Transverse colon (tissue), 4 donors: Measurements from ENCODE around the gene ZNF326. TPM values are rescaled to one million over a fixed set of nuclear protein-coding genes. Genes with fewer than 3 reads are reported as not detected.

Experiments used
- DNase-seq: peaks from one replicate; pipeline ENCODE4 v3.0.0-alpha.2; 2019
- H3K27ac ChIP-seq, 4 donors: fragments of 200-600 bp; sonication (generic); 2 replicates each; pipeline ENCODE4 v1.5.1; 2016 to 2018; ENCODE audit warnings: inconsistent platforms in 4 of 4
- H3K27me3 ChIP-seq: fragments of 200-600 bp; sonication (generic); 2 replicates; pipeline ENCODE4 v1.5.1; 2017; ENCODE audit warnings: inconsistent platforms
- H3K36me3 ChIP-seq, 4 donors: fragments of 200-600 bp; sonication (generic); 2 replicates each; pipeline ENCODE4 v1.5.1; 2017 to 2019; ENCODE audit warnings: inconsistent platforms in 4 of 4
- H3K4me1 ChIP-seq, 4 donors: fragments of 200-600 bp; sonication (generic); 2 replicates each; pipeline ENCODE4 v1.5.1; 2017 to 2020; ENCODE audit warnings: inconsistent platforms in 4 of 4
- H3K4me3 ChIP-seq, 4 donors: fragments of 200-600 bp; sonication (generic); 1 replicate in 1 of 4; 2 replicates in 3 of 4; pipeline versions ENCODE4 v1.5.1 to v1.6.1; 2017 to 2019; ENCODE audit warnings: inconsistent platforms in 4 of 4
- H3K9me3 ChIP-seq, 2 donors: fragments of 200-600 bp; sonication (generic); 2 replicates each; pipeline ENCODE4 v1.5.1; 2017 to 2019; ENCODE audit warnings: inconsistent platforms in 2 of 2
- CTCF ChIP-seq, 5 experiments: fragments of 200-600 bp in 3 of 5; fragments of 450-650 bp in 2 of 5; sonication (generic) in 3 of 5; IDR thresholded peaks; 1 replicate in 2 of 5; 2 replicates in 3 of 5; pipeline ENCODE4 v1.5.1; 2016 to 2017; ENCODE audit warnings: antibody characterized with exemption in 5 of 5, inconsistent platforms in 3 of 5, mild to moderate bottlenecking in 2 of 5, moderate library complexity in 1 of 5
- EP300 ChIP-seq: sonication (generic); formaldehyde crosslinking; IDR thresholded peaks from one replicate; pipeline ENCODE4 v1.6.1; 2017; ENCODE audit warnings: antibody characterized with exemption, low read depth
- POLR2A ChIP-seq: fragments of 450-650 bp; IDR thresholded peaks from one replicate; pipeline ENCODE4 v1.6.1; 2016; ENCODE audit warnings: antibody characterized with exemption, mild to moderate bottlenecking, moderate library complexity
- POLR2AphosphoS5 ChIP-seq, 3 donors: sonication (generic); formaldehyde crosslinking; IDR thresholded peaks; one replicate each; pipeline ENCODE4 v1.6.1; 2016; ENCODE audit warnings: antibody characterized with exemption in 3 of 3
- WGBS, 2 donors: methylation state at CpG; one replicate each; pipeline ENCODE4 v1.1.5; 2018; ENCODE audit warnings: low coverage in 1 of 2; 5-methylcytosine and 5-hydroxymethylcytosine counted together
- in situ Hi-C, 4 donors: fragments of 200-750 bp; cut with MboI; loops; one replicate each; pipeline versions ENCODE4 v1.15.0 to v1.15.1; 2017; ENCODE audit warnings: low sequenced_read_pairs in 3 of 4, low pct_ligation_motif_present in 1 of 4, low pct_unique_long_range_greater_than_20kb in 1 of 4
- intact Hi-C: fragments of 100-400 bp; cut with DNase I; formaldehyde crosslinking; loops from one replicate; pipeline ENCODE4 v1.15.1; 2023; ENCODE audit warnings: low total_unique reads
- total RNA-seq, 4 donors: library from RNA; depleted of rRNA; stranded (reverse); fragments of >200 nt; gene quantifications; one replicate each; pipeline ENCODE4 v1.1.0, GENCODE V29; 2016

Gene ZNF326
- total RNA-seq, 4 donors from 2014 or later: 32.4 to 59.1 (median 39.9) TPM

GRCh38 chr1:90068611-90069280, 73.8 kb downstream of the ZNF326 start:
- intact Hi-C loops: no loop called here
- no peaks in the 10 kb centered on the region for H3K9me3 ChIP-seq
- TF ChIP-seq POLR2A (no peak), CTCF (IDR thresholded peaks at IDR 0.05) (no peak), EP300 (no peak), POLR2AphosphoS5 (IDR thresholded peaks at IDR 0.05) (no peak)

DNA sequence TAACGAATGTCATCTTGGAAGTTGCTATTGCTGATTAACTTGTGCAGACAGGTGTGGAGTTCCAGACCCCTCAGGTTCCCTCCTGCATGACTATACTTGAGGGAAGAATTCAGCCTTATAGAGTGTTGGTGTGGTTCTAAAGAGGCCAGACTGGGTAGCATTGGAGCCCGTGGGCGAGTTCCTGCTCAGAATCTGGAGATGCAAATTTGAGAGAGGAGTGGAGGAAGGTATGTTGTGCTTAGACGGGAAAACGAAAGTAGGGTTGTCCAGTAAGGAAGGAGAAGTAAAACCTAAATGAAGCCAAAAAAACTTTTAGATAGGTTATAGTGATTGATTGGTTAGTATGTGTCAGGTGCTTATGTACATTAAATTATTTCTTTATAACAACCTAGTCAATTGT, 79.2 kb downstream of the ZNF326 start:
- H3K27ac ChIP-seq: no peak overlapping the region
- H3K9me3 ChIP-seq: no peaks in the 10 kb centered on the region
- in situ Hi-C loops: no loop called here
- TF ChIP-seq EP300 (no peak), POLR2AphosphoS5 (IDR thresholded peaks at IDR 0.05) (no peak), POLR2A (no peak), CTCF (IDR thresholded peaks at IDR 0.05) (no peak)
- H3K4me1 ChIP-seq: no peaks in the 10 kb centered on the region
- H3K36me3 ChIP-seq: no peaks in the 10 kb centered on the region
- H3K27me3 ChIP-seq: no peaks in the 10 kb centered on the region
- WGBS, 2 donors: 73% methylated on average over 5 of the region's 5 CpGs
- H3K4me3 ChIP-seq: no peak overlapping the region
- intact Hi-C loops: no loop called here
- no peak for DNase-seq

More at GRCh38 chr1:90068611-90069280, 73.8 kb downstream of the ZNF326 start:
- Histone ChIP-seq H3K4me1 (no peaks in the 10 kb centered on the region), H3K36me3 (no peaks in the 10 kb centered on the region), H3K27me3 (no peaks in the 10 kb centered on the region), H3K4me3 (no peak overlapping the region), H3K27ac (no peak overlapping the region)
- 87 to 89% methylated on average over 5 of the region's 5 CpGs for WGBS, 2 donors
- no peak for DNase-seq
- in situ Hi-C loops: no loop called here

GRCh38 chr1:90074566-90074965, 79.7 kb downstream of the ZNF326 start:
- Histone ChIP-seq H3K9me3 (no peaks in the 10 kb centered on the region), H3K27me3 (no peaks in the 10 kb centered on the region), H3K4me3 (no peak overlapping the region), H3K36me3 (no peaks in the 10 kb centered on the region), H3K4me1 (no peaks in the 10 kb centered on the region), H3K27ac (no peak overlapping the region)
- no peak for DNase-seq
- intact Hi-C loops: no loop called here
- TF ChIP-seq POLR2AphosphoS5 (IDR thresholded peaks at IDR 0.05) (no peak), CTCF (IDR thresholded peaks at IDR 0.05) (no peak), POLR2A (no peak), EP300 (no peak)
- in situ Hi-C loops: no loop called here
- WGBS, 2 donors: 89 to 90% methylated on average over 4 of the region's 4 CpGs

- Histone ChIP-seq H3K27ac (no peak overlapping the region), H3K27me3 (no peaks in the 10 kb centered on the region), H3K4me3 (no peak overlapping the region), H3K4me1 (no peaks in the 10 kb centered on the region), H3K9me3 (no peaks in the 10 kb centered on the region), H3K36me3 (no peaks in the 10 kb centered on the region)
- in situ Hi-C loops (no loop called here), intact Hi-C loops (no loop called here)
- TF ChIP-seq POLR2A (no peak), POLR2AphosphoS5 (IDR thresholded peaks at IDR 0.05) (no peak), EP300 (no peak), CTCF (IDR thresholded peaks at IDR 0.05) (no peak)
- 44 to 61% methylated on average over 1 of the region's 1 CpG for WGBS, 2 donors
- DNase-seq: no peak
These were observed 80.1 kb downstream of the ZNF326 start for GRCh38 chr1:90074970-90075391.
